Esophagus muscularis mucosa (tissue), 4 donors: Measurements from ENCODE around the gene CDKN2C.
"Not testable (repeated sequence)": the region's sequence is repeated elsewhere in the genome, so short reads cannot be mapped to it uniquely, and the experiment has no call there.

Source experiments
- EP300 ChIP-seq: sonication (generic); formaldehyde crosslinking; IDR thresholded peaks from one replicate; pipeline ENCODE4 v1.6.1; 2017; ENCODE audit warnings: antibody characterized with exemption
- POLR2A ChIP-seq: fragments of 450-650 bp; IDR thresholded peaks from one replicate; pipeline ENCODE4 v1.6.1; 2017; ENCODE audit warnings: antibody characterized with exemption, moderate library complexity, mild to moderate bottlenecking, low read depth
- TF ChIP-seq, protein P1 (sequence below), 3 experiments: fragments of 200-600 bp in 2 of 3; fragments of 450-650 bp in 1 of 3; sonication (generic) in 2 of 3; IDR thresholded peaks; one replicate each; pipeline ENCODE4 v1.5.1; 2017 to 2019; ENCODE audit warnings: antibody characterized with exemption in 3 of 3, mild to moderate bottlenecking in 2 of 3, moderate library complexity in 1 of 3

DNA sequence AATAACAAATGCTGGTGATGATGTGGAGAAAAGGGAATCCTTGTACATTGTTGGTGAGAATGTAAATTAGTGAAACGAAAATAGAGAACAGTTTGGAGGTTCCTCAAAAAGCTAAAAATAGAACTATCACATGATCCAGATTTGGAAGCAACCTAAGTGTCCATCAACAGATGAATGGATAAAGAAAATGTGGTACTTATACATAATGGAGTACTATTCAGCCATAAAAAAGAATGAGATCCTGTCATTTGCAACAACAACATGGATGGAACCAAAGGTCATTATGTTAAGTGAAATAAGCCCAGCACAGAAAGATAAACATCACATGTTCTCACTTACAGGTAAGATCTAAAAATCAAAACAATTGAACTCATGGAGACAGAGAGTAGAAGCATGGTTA lies 29.3 kb downstream of the CDKN2C start:
- TF ChIP-seq EP300, POLR2A: not testable (repeated sequence)
- TF ChIP-seq, protein P1, sequence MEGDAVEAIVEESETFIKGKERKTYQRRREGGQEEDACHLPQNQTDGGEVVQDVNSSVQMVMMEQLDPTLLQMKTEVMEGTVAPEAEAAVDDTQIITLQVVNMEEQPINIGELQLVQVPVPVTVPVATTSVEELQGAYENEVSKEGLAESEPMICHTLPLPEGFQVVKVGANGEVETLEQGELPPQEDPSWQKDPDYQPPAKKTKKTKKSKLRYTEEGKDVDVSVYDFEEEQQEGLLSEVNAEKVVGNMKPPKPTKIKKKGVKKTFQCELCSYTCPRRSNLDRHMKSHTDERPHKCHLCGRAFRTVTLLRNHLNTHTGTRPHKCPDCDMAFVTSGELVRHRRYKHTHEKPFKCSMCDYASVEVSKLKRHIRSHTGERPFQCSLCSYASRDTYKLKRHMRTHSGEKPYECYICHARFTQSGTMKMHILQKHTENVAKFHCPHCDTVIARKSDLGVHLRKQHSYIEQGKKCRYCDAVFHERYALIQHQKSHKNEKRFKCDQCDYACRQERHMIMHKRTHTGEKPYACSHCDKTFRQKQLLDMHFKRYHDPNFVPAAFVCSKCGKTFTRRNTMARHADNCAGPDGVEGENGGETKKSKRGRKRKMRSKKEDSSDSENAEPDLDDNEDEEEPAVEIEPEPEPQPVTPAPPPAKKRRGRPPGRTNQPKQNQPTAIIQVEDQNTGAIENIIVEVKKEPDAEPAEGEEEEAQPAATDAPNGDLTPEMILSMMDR (IDR thresholded peaks at IDR 0.05), result not testable (repeated sequence)
